NB4 (cell line): Measurements from ENCODE around the gene S100Z.

Experiments
- POLR2A ChIP-seq: IDR thresholded peaks from 2 replicates; pipeline ENCODE4 v1.6.1; 2011; ENCODE audit warnings: mild to moderate bottlenecking; ENCODE audit not compliant: insufficient read length; ENCODE audit errors: extremely low read depth
- TF ChIP-seq, protein P1 (sequence below): IDR thresholded peaks from one replicate; pipeline ENCODE4 v1.5.1; 2012; ENCODE audit warnings: low read depth, low read length

DNA sequence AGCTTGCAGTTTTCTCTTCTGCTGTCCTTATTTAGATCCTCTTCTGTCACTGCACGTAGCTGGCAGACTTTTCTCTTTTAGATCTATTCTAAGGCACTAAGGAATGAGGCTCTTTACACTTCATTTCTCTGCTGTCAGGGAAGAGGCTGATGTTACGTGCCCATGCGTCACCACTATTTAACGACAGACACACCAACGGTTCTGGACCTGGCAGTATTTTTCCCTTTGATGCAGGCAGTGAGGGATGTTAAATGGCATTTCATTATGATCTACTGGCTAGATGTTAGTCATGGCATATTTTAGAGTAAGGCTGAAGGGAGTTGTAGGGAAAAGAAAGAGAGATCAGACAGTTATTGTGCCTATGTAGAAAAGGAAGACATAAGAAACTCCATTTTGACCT, 94.8 kb downstream of the S100Z start:
- TF ChIP-seq, protein P1, sequence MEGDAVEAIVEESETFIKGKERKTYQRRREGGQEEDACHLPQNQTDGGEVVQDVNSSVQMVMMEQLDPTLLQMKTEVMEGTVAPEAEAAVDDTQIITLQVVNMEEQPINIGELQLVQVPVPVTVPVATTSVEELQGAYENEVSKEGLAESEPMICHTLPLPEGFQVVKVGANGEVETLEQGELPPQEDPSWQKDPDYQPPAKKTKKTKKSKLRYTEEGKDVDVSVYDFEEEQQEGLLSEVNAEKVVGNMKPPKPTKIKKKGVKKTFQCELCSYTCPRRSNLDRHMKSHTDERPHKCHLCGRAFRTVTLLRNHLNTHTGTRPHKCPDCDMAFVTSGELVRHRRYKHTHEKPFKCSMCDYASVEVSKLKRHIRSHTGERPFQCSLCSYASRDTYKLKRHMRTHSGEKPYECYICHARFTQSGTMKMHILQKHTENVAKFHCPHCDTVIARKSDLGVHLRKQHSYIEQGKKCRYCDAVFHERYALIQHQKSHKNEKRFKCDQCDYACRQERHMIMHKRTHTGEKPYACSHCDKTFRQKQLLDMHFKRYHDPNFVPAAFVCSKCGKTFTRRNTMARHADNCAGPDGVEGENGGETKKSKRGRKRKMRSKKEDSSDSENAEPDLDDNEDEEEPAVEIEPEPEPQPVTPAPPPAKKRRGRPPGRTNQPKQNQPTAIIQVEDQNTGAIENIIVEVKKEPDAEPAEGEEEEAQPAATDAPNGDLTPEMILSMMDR, result no peak
- TF ChIP-seq POLR2A, result no peak
